Measurements from ENCODE around the gene PADI4. TPM values are rescaled to one million over a fixed set of nuclear protein-coding genes. Genes with fewer than 3 reads are reported as not detected.
"Not testable (repeated sequence)": the region's sequence is repeated elsewhere in the genome, so short reads cannot be mapped to it uniquely, and the experiment has no call there.

PADI4 gene
- total RNA-seq, 1 donor from 2014 or later = 0.23 TPM

- DNase-seq (ENCODE audit: low spot score) = no peak
Observed at GRCh38 chr1:17314491-17314971, 6.5 kb downstream of the PADI4 start.

- DNase-seq (ENCODE audit: low spot score) = no peak
Observed at GRCh38 chr1:17315542-17316130, 7.6 kb downstream of the PADI4 start.

GRCh38 chr1:17316704-17317103, 8.7 kb downstream of the PADI4 start:
- DNase-seq (ENCODE audit: low spot score) = no peak

- no peak for DNase-seq (ENCODE audit: low spot score)
Observed at GRCh38 chr1:17318262-17318661, 10.3 kb downstream of the PADI4 start.

DNA sequence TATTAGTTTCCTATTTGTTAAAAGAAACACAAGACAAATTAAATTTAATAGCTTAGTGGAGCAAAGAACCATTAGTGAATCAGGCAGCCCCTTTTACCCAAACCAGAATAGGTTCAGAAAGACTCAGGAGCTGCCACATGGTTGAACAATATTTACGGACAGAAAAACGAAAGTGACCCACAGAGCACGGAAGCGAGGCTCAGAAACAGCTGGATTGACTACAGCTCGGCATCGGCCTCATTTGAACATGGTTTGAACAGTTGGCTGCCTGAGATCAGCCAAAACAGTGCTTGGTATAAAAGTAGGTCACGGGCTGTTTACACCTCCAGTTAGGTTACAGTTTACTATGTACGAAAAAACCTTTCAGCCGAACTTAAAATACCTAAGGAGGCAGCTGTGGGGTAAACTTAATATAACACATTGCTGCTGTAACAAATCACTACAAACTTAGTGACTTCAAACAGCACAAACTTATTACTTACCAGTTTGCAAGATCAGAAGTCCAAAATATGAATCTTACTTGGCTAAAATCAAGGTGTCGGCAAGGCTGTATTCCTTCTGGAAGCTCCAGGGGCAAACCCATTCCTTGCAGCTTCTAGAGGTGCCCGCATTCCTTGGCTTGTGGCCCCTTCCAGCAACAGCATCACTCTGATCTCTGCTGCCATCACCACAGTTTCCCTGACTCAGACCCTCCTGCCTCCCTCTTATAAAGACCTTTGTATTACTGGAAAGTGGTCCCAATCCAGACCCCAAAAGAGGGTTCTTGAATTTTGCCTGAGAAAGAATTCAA, 11.8 kb downstream of the PADI4 start:
- DNase-seq (ENCODE audit: low spot score) = no peak

DNA sequence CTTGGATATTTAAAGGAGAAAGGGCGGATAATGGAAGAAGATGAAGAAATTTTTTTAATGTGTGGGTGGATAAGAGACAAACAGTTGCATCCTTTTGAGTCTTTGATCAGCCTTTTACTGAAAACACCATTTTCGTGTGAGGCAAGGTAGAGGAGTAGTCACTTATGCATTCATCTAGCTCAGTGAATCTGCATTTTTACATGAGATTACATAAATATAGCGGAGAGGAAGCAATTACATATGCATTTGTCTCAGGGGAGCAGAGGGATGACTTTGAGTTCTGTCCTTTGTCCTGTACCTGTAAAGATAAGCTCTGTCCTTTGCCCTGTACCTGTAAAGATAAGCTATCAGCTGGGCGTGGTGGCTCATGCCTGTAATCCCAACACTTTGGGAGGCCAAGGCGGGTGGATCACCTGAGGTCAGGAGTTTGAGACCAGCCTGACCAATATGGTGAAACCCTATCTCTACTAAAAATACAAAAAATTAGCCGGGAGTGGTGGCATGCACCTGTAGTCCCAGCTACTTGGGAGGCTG, 13.9 kb downstream of the PADI4 start:
- not testable (repeated sequence) for DNase-seq (ENCODE audit: low spot score)

DNA sequence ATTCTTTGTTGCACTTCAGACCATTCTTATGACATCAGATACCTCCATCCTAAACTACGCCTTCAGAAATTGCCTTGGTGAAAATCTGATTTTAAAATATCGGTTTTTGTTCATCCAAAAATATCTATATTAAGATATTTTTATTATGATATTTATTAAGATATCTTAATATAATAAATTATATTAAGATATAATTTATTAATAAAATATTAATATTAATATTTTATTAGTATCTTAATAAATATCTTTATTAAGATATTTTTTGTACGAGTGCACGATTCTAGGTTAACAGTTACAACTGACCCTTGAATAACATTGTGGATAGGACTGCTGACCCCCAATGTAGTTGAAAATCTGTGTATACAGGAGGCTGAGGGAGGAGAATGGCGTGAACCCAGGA, 20.9 kb downstream of the PADI4 start:
- no peak for DNase-seq (ENCODE audit: low spot score)

DNA sequence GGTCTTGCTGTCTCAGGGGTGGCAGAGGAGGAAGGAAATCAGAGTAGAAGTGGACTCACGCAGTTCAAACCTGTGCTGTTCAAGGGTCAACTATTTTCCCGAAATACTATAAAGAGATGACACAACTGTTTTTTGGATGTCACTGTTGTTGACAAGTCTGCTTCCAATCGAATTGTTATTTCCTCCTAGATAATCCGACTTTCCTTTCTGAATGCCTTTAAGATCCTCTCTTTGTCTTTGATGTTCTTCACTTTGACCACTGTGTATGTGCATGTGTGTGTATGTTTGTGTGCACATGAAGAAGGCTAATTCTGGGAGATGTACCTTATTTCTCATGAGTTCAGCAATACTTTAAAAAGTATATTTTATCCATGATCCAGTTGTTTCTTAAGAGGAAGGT, 21.6 kb downstream of the PADI4 start:
- no peak for DNase-seq (ENCODE audit: low spot score)

- no peak for DNase-seq (ENCODE audit: low spot score)
Observed at GRCh38 chr1:17330856-17331255, 22.9 kb downstream of the PADI4 start.

- no peak for DNase-seq (ENCODE audit: low spot score)
Observed at GRCh38 chr1:17333081-17333480, 25.1 kb downstream of the PADI4 start.

DNA sequence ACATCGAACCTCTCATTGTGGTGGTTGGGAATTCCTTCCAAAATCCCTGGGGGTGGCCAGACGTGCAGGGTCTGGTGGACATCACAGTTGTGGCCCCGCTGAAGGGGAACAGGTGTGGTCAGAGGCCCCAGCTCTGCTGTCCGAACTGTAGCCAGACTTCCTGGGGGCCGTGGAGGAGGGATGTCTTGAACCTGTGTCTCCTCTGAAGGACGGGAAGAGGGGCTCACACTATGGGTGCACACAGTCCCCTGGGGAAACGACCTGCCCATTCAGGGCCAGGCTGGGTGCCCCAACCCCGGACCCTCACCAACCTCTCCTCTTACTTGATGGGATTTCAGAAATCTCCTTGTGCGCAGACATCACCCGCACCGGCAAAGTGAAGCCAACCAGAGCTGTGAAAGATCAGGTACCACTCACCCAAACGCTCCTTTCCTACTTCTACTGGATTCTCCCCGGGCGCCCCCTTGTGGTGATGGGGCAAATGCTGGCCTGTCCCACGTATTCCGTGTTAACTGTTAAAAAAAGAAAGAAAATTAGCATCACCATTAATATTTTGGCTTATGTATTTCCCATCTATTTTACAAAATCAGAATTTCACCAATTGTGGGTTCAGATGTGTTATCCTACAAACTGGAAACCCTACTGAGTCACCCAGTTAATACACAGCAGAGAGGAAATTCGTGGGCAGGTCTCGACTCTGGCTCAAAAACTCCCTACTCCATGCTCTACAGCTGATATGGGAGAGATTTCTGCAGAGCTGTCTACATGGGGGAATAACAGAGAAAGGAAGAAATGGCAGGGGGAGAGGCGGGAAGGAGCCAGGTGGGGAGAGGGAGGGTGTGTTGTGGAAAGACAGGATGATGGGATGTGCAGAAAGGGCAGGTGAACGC, 28.1 kb downstream of the PADI4 start:
- DNase-seq (ENCODE audit: low spot score) = peak; percentile 67

DNA sequence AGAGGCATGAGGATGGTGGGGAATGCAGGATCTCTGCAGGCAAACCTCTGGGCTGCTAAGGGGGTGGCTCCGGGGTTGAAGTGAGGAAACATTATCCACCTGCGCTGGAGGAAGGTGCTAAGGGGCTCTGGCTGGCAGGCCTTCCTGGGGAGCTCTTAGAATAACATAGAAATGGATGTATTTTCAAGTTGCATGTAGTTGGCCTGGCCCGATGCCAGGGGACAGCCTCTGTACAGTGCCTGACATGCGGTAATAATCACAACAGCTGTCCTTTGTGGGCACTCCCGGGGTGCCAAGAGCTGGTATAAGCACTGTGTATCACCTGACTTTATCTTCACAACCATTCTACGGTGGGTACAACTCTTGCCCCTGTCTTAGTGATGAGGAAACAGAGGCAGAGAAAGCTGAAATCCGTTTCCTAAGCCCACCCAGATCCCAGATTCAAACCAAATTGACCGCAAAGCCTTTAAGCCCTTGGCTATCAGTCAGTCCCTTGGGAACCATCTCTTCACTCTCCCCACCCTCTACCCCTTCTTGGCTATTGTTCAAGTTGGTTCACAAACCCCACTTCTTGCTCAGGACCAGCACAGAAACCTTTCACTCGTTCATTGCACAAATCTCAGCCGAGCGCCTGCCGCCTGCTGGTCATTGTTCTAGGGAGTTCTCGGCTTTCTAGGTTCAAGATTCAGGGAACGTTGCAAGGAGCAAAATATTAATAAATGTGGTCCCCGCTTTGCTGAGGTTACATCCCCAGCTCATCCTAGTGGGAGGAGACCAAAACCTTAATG, 30.9 kb downstream of the PADI4 start:
- no peak for DNase-seq (ENCODE audit: low spot score)

DNA sequence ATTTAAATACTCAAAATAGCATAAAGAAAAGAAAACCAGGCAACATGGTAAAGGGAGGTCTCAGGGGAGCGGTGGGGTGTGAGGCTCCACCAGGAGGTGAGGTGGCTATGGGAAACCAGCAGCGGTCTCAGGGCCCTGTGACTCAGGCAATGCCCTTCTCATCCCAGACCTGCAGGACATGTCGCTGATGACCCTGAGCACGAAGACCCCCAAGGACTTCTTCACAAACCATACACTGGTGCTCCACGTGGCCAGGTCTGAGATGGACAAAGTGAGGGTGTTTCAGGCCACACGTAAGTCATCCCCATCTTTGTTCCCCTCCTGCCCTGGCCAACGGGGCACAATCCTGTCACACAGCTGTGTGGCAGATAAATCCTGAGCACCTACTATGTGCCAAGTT, 31.5 kb downstream of the PADI4 start:
- no peak for DNase-seq (ENCODE audit: low spot score)

DNA sequence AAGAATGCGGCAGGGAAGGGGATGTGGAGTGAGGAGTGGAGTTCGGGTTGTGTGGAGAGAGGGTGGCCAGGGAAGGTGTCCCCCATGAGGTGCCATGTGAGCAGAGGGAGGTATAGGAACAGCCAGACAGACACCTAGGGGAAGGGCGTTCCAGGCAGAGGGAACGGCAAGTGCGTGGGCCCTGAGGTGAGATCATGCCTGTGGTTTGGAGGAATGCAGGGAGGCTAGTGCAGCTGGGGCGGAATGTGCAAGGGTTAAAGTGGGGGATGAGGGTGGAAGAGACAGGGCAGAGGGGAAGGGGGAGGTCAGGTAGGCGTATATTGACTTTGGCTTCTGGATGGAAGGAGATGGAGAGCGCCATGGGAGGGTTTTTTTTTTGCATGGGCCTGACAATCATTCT, 32.4 kb downstream of the PADI4 start:
- no peak for DNase-seq (ENCODE audit: low spot score)

DNA sequence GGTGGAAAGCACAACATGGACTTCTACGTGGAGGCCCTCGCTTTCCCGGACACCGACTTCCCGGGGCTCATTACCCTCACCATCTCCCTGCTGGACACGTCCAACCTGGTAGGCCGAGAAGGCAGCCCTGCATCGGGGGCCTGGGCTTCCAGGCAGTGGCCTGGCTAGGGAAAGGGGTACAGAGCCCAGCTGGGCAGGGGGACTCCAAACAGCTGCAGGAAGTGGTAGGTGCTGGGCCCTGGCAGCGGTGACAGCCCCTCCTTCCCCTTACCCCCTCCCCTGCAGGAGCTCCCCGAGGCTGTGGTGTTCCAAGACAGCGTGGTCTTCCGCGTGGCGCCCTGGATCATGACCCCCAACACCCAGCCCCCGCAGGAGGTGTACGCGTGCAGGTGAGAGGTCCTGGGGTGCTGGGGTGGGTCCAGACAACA, 34.0 kb downstream of the PADI4 start:
- DNase-seq (ENCODE audit: low spot score) = no peak

GRCh38 chr1:17345506-17345905, 37.5 kb downstream of the PADI4 start:
- DNase-seq (ENCODE audit: low spot score) = not testable (repeated sequence)

GRCh38 chr1:17346046-17346789, 38.2 kb downstream of the PADI4 start:
- DNase-seq (ENCODE audit: low spot score) = no peak

DNA sequence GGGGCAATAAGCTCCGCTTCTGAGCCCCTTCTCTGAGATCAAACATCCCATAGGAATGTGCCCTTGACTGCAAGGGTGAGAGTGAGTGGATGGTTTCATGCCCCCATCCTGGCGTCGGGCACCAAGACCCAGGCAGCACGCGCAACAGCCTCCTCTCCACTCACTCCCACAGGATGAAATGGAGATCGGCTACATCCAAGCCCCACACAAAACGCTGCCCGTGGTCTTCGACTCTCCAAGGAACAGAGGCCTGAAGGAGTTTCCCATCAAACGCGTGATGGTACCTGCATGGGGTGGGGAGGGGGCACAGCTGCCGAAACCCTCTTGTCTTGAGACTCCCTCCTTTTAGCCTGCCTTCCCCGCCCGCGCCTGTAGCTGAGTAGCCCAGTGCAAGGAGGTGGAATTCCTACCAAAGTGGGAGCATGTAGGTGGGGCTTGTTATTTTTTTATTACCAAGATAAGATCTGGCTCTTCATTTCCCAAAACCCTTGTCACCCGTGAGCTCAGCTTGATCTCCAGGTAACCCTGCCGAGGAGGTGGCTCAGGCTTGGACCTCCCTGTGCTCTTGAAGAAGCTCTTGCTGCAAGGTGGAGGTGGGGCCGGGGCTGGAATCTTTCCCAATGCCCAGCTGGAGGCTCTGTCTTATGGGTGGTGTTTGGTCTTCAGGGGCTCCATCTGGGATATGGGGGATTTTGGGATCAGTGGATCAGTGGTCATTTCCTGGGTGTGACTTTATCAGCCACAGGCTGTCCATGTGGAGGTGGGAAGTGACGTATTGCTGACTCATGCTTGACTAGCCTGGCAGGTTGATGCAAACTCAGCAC, 40.0 kb downstream of the PADI4 start:
- DNase-seq (ENCODE audit: low spot score) = no peak

DNA sequence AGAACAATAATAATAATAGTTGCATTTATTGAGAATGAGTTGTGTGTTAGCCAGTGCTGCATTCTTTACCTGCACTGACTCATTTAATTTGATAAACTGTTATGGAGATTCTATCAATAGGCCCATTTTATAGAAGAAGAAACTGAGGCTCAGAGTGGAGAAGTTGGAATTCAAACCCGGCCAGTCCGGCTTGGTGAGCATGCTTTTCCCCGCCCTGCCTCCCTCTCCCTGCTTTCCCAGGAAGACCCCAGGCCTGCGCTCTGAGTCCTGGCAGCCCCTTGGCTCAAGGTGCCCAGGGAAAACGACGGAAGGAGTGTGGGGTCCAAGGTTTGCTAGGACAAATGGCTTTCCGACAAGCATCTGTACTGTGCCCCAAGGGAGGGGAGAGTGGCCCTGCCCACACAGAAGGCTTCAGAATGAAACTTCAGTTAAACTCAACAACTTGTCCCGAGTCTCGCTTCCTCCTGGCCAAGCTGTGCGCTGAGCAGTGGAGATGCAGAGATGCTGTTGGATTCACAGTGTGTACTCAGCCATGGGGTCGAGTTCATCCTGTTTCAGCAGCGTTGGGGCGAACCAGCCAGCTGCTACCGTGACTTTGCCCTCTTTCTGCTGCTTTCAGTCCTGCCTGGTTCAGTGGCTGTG, 40.7 kb downstream of the PADI4 start:
- no peak for DNase-seq (ENCODE audit: low spot score)

Measured in ureter (tissue), 1 donor.